ACC112 (cell line): ENCODE data around the gene RHOT1.

Experiments
- H2AFZ ChIP-seq: fragments of 200-600 bp; sonication (generic); one replicate; pipeline ENCODE4 v1.6.0; 2017; ENCODE audit warnings: antibody characterized with exemption, low read length; ENCODE audit not compliant: unreplicated experiment
- H3K27ac ChIP-seq: fragments of 200-600 bp; sonication (generic); 2 replicates; pipeline ENCODE4 v1.5.1; 2014; ENCODE audit warnings: low read depth, mild to moderate bottlenecking, antibody characterized with exemption, low read length, moderate library complexity
- H3K27me3 ChIP-seq: fragments of 200-600 bp; sonication (generic); 2 replicates; pipeline ENCODE4 v1.6.1; 2014; ENCODE audit warnings: mild to moderate bottlenecking, antibody characterized with exemption, low read length, moderate library complexity, mixed read lengths; ENCODE audit not compliant: insufficient read depth
- H3K36me3 ChIP-seq: fragments of 200-600 bp; sonication (generic); 2 replicates; pipeline ENCODE4 v1.6.1; 2016; ENCODE audit warnings: mild to moderate bottlenecking, antibody characterized with exemption, low read length, moderate library complexity, mixed read lengths; ENCODE audit not compliant: insufficient read depth
- H3K4me1 ChIP-seq: fragments of 200-600 bp; sonication (generic); one replicate; pipeline ENCODE4 v1.6.1; 2016; ENCODE audit warnings: low read length, mixed read lengths; ENCODE audit not compliant: insufficient read depth, unreplicated experiment, control insufficient read depth
- H3K4me3 ChIP-seq: fragments of 200-600 bp; sonication (generic); 2 replicates; pipeline ENCODE4 v1.5.1; 2014; ENCODE audit warnings: mild to moderate bottlenecking, low read depth, low read length
- H3K79me2 ChIP-seq: fragments of 200-600 bp; sonication (generic); one replicate; pipeline ENCODE4 v1.6.0; 2016; ENCODE audit warnings: low read length; ENCODE audit not compliant: control insufficient read depth, unreplicated experiment, insufficient read depth

Gene RHOT1

GRCh38 chr17:32222621-32223020 lies 80.3 kb downstream of the RHOT1 start:
- H3K27ac ChIP-seq: no peak overlapping the region
- H3K36me3 ChIP-seq: no peaks in the 10 kb centered on the region
- no peaks in the 10 kb centered on the region for H3K79me2 ChIP-seq
- H2AFZ ChIP-seq: no peak overlapping the region
- H3K4me1 ChIP-seq: no peaks in the 10 kb centered on the region
- no peak overlapping the region for H3K4me3 ChIP-seq
- no peaks in the 10 kb centered on the region for H3K27me3 ChIP-seq

- Histone ChIP-seq H3K27ac (no peak overlapping the region), H2AFZ (no peak overlapping the region), H3K27me3 (no peaks in the 10 kb centered on the region), H3K4me3 (no peak overlapping the region), H3K36me3 (no peaks in the 10 kb centered on the region), H3K79me2 (no peaks in the 10 kb centered on the region), H3K4me1 (no peaks in the 10 kb centered on the region)
Measured at GRCh38 chr17:32223703-32224102, 81.4 kb downstream of the RHOT1 start.

GRCh38 chr17:32226886-32227285 lies 84.6 kb downstream of the RHOT1 start:
- no peak overlapping the region for H3K27ac ChIP-seq
- no peaks in the 10 kb centered on the region for H3K27me3 ChIP-seq
- H3K36me3 ChIP-seq: no peaks in the 10 kb centered on the region
- no peaks in the 10 kb centered on the region for H3K4me1 ChIP-seq
- no peak overlapping the region for H2AFZ ChIP-seq
- no peaks in the 10 kb centered on the region for H3K79me2 ChIP-seq
- H3K4me3 ChIP-seq: no peak overlapping the region

GRCh38 chr17:32227910-32228309 lies 85.6 kb downstream of the RHOT1 start:
- H3K27ac ChIP-seq: no peak overlapping the region
- no peaks in the 10 kb centered on the region for H3K4me1 ChIP-seq
- no peak overlapping the region for H3K4me3 ChIP-seq
- H3K36me3 ChIP-seq: no peaks in the 10 kb centered on the region
- no peak overlapping the region for H2AFZ ChIP-seq
- H3K27me3 ChIP-seq: no peaks in the 10 kb centered on the region
- no peaks in the 10 kb centered on the region for H3K79me2 ChIP-seq

DNA sequence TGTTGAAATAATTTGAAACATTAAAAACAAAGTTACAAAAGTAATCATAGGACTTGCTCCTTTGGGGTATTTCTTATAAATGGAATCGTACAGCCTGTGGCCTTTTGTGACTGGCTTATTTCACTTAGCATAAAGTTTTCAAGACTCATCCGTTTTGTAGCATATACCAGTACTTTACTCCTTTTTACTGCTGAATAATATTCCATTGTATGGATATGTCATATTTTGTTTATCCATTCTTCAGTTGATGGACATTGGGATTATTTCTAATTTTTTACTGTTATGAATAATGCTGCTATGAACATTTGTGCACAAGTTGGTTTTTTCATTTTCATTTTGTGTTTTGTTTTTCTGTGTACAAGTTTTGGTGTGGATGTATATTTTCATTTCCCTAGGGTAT lies 93.3 kb downstream of the RHOT1 start:
- Histone ChIP-seq H3K36me3 (no peaks in the 10 kb centered on the region), H3K79me2 (no peaks in the 10 kb centered on the region), H2AFZ (no peak overlapping the region), H3K4me3 (no peak overlapping the region), H3K4me1 (no peaks in the 10 kb centered on the region), H3K27me3 (no peaks in the 10 kb centered on the region), H3K27ac (no peak overlapping the region)

DNA sequence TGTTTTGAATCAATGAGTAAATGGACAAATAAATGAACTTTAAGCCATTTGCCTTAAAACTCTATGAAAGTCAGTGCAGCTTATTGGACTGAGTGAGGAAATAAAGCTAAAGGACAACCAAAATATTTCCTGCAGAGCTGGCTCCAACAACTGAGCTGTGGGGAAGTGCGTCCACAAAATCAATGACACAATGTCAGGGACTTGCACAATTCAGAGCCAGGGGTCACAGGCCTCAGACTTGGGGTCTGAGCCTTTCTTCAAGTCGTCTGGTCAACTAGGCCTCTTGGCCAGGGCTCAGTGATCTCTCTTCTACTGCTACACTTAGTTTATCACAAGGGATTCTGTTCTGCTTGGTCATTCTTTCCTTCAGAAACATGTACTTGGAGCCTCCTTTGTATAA lies 97.2 kb downstream of the RHOT1 start:
- Histone ChIP-seq H3K4me1 (no peaks in the 10 kb centered on the region), H2AFZ (no peak overlapping the region), H3K27ac (no peak overlapping the region), H3K79me2 (no peaks in the 10 kb centered on the region), H3K4me3 (no peak overlapping the region), H3K27me3 (no peaks in the 10 kb centered on the region), H3K36me3 (no peaks in the 10 kb centered on the region)

GRCh38 chr17:32240750-32241149 lies 98.4 kb downstream of the RHOT1 start:
- H3K27me3 ChIP-seq: no peaks in the 10 kb centered on the region

DNA sequence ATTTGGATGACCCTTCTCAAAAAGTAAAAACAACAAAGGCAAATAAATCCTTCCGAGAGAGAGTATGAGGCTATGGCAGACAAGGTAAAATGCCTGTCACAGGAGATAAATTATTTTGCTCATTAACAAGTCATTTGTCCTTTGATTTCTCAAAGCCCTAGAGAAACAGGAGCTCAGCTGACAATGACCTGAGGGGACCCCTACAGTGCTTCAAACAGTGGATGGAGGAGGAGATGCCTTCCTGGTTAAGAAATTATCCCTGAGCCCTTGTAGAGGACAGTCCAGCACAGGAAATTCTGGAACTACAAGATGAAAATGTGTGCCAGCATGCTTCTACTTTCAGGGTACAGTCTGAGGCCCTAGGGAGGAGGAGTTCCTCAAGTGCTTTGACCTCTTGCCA lies 99.3 kb downstream of the RHOT1 start:
- Histone ChIP-seq H3K27me3 (no peaks in the 10 kb centered on the region), H3K4me1 (no peaks in the 10 kb centered on the region), H3K4me3 (no peak overlapping the region), H2AFZ (no peak overlapping the region), H3K36me3 (no peaks in the 10 kb centered on the region), H3K79me2 (no peaks in the 10 kb centered on the region), H3K27ac (no peak overlapping the region)

More at GRCh38 chr17:32240750-32241149, 98.4 kb downstream of the RHOT1 start:
- no peaks in the 10 kb centered on the region for H3K4me1 ChIP-seq
- no peaks in the 10 kb centered on the region for H3K79me2 ChIP-seq
- no peak overlapping the region for H2AFZ ChIP-seq
- no peak overlapping the region for H3K27ac ChIP-seq
- no peak overlapping the region for H3K4me3 ChIP-seq
- no peaks in the 10 kb centered on the region for H3K36me3 ChIP-seq

DNA sequence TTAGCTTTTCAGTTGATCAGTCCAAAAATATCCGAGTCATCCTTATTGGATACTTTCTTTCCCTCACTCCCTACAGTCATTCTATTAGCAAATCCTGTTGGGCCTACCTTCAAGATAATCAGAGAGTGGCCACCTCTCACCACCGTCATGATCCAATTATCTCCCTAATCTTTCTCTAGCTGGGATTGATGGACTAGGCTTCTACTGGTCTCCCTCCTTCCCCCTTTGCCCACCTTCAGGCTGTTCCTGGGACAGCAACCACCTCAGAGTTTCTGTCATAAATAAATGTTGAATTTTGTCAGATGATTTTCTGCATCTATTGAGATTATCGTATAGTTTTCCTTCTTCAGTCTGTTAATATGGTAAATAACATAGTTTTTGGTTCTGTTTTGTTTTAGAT lies 107.2 kb downstream of the RHOT1 start:
- Histone ChIP-seq H3K4me3 (no peak overlapping the region), H3K27me3 (no peaks in the 10 kb centered on the region), H3K36me3 (no peaks in the 10 kb centered on the region), H3K4me1 (no peaks in the 10 kb centered on the region), H2AFZ (no peak overlapping the region), H3K79me2 (no peaks in the 10 kb centered on the region), H3K27ac (no peak overlapping the region)

GRCh38 chr17:32253117-32253611 lies 110.9 kb downstream of the RHOT1 start:
- H3K4me1 ChIP-seq: peaks cover 4% of the 10 kb centered on the region
- no peaks in the 10 kb centered on the region for H3K36me3 ChIP-seq
- H3K79me2 ChIP-seq: no peaks in the 10 kb centered on the region
- no peaks in the 10 kb centered on the region for H3K27me3 ChIP-seq
- no peak overlapping the region for H2AFZ ChIP-seq
- H3K4me3 ChIP-seq: no peak overlapping the region
- no peak overlapping the region for H3K27ac ChIP-seq

DNA sequence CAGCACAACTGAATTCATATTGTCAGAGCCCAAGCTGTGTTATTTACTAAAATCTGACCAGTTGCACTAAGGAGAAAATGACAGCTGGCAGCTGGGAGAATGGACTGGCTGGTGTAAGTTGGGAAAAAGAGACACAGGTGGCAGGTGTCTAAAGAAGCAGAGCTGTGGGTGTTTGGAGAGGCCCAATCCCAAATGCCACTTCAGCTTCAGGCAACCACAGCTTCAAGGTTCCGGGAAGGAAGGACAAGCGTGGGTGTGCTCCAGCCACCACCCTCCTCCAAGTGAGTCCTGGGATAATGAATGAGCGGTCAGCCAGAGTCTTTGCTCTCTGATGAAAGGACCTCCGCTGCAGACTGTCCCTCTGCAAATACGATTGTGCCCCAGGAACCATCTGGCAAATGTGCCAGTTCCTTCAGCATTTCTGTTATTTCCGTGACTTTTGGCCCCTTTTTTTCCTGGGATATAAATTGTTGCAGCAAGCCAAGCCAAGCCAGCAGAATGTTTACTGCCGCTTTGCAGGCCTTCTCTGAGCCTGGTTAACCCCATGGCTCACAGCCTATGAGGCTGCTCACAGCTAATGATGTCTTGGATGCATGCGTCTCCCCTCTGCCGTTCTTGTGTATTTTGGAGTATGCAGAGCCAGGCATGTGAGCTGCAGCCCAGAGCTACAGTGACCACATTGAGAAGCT lies 113.9 kb downstream of the RHOT1 start:
- H3K79me2 ChIP-seq: no peaks in the 10 kb centered on the region
- peaks cover 4% of the 10 kb centered on the region; the same call in 1 of the 2 replicates for H3K27me3 ChIP-seq
- H3K27ac ChIP-seq: no peak overlapping the region
- no peaks in the 10 kb centered on the region for H3K36me3 ChIP-seq
- H3K4me1 ChIP-seq: peaks cover 10% of the 10 kb centered on the region
- no peak overlapping the region for H2AFZ ChIP-seq
- H3K4me3 ChIP-seq: no peak overlapping the region
